HepG2 (cell line): Measurements from ENCODE around the gene CADM4. TPM values are rescaled to one million over a fixed set of nuclear protein-coding genes. Genes with fewer than 3 reads are reported as not detected.

ENCODE experiments used
- ATAC-seq: fragments of 200-7000 bp; cut with Tn5 transposase; 3 replicates; pipeline ENCODE4 v1.9.1; 2020; ENCODE audit warnings: mild to moderate bottlenecking, moderate library complexity
- BruUV-seq: library from RNA; stranded (reverse); fragments of 400-500 nt; replicated peaks from 2 replicates; lab custom pipeline; 2021; lab: Mats Ljungman, UMichigan
- CTCF ChIA-PET: fragments of 300-600 bp; formaldehyde crosslinking; extraction: SDS; loops from one replicate; lab custom pipeline; 2021; ENCODE audit warnings: low total read pairs, inconsistent platforms, low intra/inter-chr PET ratio; lab: Yijun Ruan, JAX
- POLR2A ChIA-PET: fragments of 350-600 bp; sonication (Branson Sonifier 250); formaldehyde crosslinking; loops from one replicate; lab custom pipeline; 2020; ENCODE audit warnings: antibody characterized with exemption, inconsistent platforms; lab: Yijun Ruan, JAX
- DNase-seq: peaks from one replicate; pipeline ENCODE4 v3.0.0-alpha.2; 2015; ENCODE audit warnings: low spot score
- FAIRE-seq: peaks from 3 replicates; lab custom pipeline; 2011; peaks lifted over from hg19 to GRCh38; lab: Jason Lieb, UNC
- H2AFZ ChIP-seq: one replicate; pipeline ENCODE4 v1.6.1; 2011; ENCODE audit warnings: low read length, inconsistent platforms
- H3K27ac ChIP-seq: fragments of 300-600 bp; 3 replicates; pipeline ENCODE4 v1.8.0; 2011; ENCODE audit warnings: mixed run types, mild to moderate bottlenecking, mixed read lengths, low read length, inconsistent platforms; ENCODE audit not compliant: insufficient read depth; ENCODE audit errors: extremely low read length
- H3K27me3 ChIP-seq, 2 experiments: fragments of 200-600 bp in 1 of 2; 2 replicates in 1 of 2; 3 replicates in 1 of 2; pipeline versions ENCODE4 v1.6.0 to v1.8.0; 2011; ENCODE audit warnings: low read length in 2 of 2, mild to moderate bottlenecking in 2 of 2, moderate library complexity in 2 of 2, inconsistent platforms in 1 of 2; ENCODE audit not compliant: insufficient read depth in 2 of 2, control insufficient read depth in 1 of 2
- H3K36me3 ChIP-seq, 2 experiments: fragments of 200-600 bp in 1 of 2; replicated peaks in 1 of 2; 2 replicates in 1 of 2; 3 replicates in 1 of 2; pipeline versions ENCODE4 v1.5.1 to v1.8.0; 2011; ENCODE audit warnings: low read length in 2 of 2, inconsistent platforms in 1 of 2; ENCODE audit not compliant: insufficient read depth in 2 of 2, control insufficient read depth in 1 of 2
- H3K4me1 ChIP-seq: 2 replicates; pipeline ENCODE4 v1.5.1; 2012; ENCODE audit warnings: low read length, inconsistent platforms; ENCODE audit not compliant: insufficient read depth
- H3K4me2 ChIP-seq: 2 replicates; pipeline ENCODE4 v1.6.0; 2011; ENCODE audit warnings: low read depth, low read length, inconsistent platforms
- H3K4me3 ChIP-seq, 3 experiments: fragments of 200-600 bp in 1 of 3; sonication (generic), shearing (Covaris generic) in 1 of 3; replicated peaks in 1 of 3; 2 replicates each; pipeline ENCODE4 v1.5.1; 2011 to 2016; ENCODE audit warnings: low read length in 3 of 3, inconsistent platforms in 2 of 3, low read depth in 2 of 3, mild to moderate bottlenecking in 2 of 3, control low read depth in 1 of 3, mixed read lengths in 1 of 3; ENCODE audit not compliant: insufficient read depth in 1 of 3
- H3K79me2 ChIP-seq: one replicate; pipeline ENCODE4 v1.6.1; 2011; ENCODE audit warnings: low read length, inconsistent platforms; ENCODE audit not compliant: insufficient read depth
- H3K9ac ChIP-seq: 2 replicates; pipeline ENCODE4 v1.6.0; 2011; ENCODE audit warnings: mild to moderate bottlenecking, low read depth, low read length, inconsistent platforms; ENCODE audit not compliant: insufficient read depth
- H3K9me3 ChIP-seq: 2 replicates; pipeline ENCODE4 v1.5.1; 2012; ENCODE audit warnings: mild to moderate bottlenecking, low read length
- H4K20me1 ChIP-seq: 2 replicates; pipeline ENCODE4 v1.6.0; 2011; ENCODE audit warnings: inconsistent platforms, mild to moderate bottlenecking, low read length, moderate library complexity; ENCODE audit not compliant: insufficient read depth
- CEBPZ ChIP-seq: IDR thresholded peaks from 2 replicates; pipeline ENCODE4 v1.6.1; 2012; ENCODE audit warnings: low read length, improper control_type of control experiment
- CHCHD3 ChIP-seq: sonication (generic); formaldehyde crosslinking; IDR thresholded peaks from 2 replicates; pipeline ENCODE4 v1.8.0; 2022; ENCODE audit warnings: mild to moderate bottlenecking, missing genetic modification reagents, moderate library complexity
- CHD4 ChIP-seq: fragments of 200-600 bp; sonication (generic); IDR thresholded peaks from 2 replicates; pipeline ENCODE4 v1.7.0; 2017; ENCODE audit warnings: mild to moderate bottlenecking, low read length, borderline replicate concordance
- IKZF4 ChIP-seq: sonication (generic); formaldehyde crosslinking; IDR thresholded peaks from 2 replicates; pipeline ENCODE4 v1.5.1; 2020; ENCODE audit warnings: borderline replicate concordance, mild to moderate bottlenecking, low read depth, missing genetic modification reagents; ENCODE audit errors: not compliant biosample characterization
- PATZ1 ChIP-seq: sonication (generic); formaldehyde crosslinking; IDR thresholded peaks from 2 replicates; pipeline ENCODE4 v1.4.0; 2020; ENCODE audit warnings: missing genetic modification reagents
- PTBP1 ChIP-seq: fragments of 200-400 bp; formaldehyde crosslinking; IDR thresholded peaks from 2 replicates; pipeline ENCODE4 v1.6.1; 2018; ENCODE audit warnings: low read length, low read depth; ENCODE audit not compliant: poor library complexity, severe bottlenecking
- RAD21 ChIP-seq: fragments of 450-650 bp; formaldehyde crosslinking; IDR thresholded peaks from 2 replicates; pipeline ENCODE4 v1.5.0; 2020; ENCODE audit warnings: mild to moderate bottlenecking
- RBAK ChIP-seq: sonication (generic); formaldehyde crosslinking; IDR thresholded peaks from 2 replicates; pipeline ENCODE4 v1.5.1; 2020; ENCODE audit warnings: mild to moderate bottlenecking, missing genetic modification reagents
- RBFOX2 ChIP-seq: fragments of 200-400 bp; formaldehyde crosslinking; IDR thresholded peaks from 2 replicates; pipeline ENCODE4 v1.6.1; 2017; ENCODE audit warnings: low read depth, mild to moderate bottlenecking, low read length
- RELA ChIP-seq: sonication (generic); formaldehyde crosslinking; IDR thresholded peaks from 2 replicates; pipeline ENCODE4 v1.4.0; 2020; ENCODE audit warnings: missing genetic modification reagents
- ZNF577 ChIP-seq: sonication (generic); formaldehyde crosslinking; IDR thresholded peaks from 2 replicates; pipeline ENCODE4 v1.4.0; 2020; ENCODE audit warnings: mild to moderate bottlenecking, low read depth, missing genetic modification reagents, borderline replicate concordance
- ZNF609 ChIP-seq: sonication (generic); formaldehyde crosslinking; IDR thresholded peaks from 2 replicates; pipeline ENCODE4 v1.4.0; 2020; ENCODE audit warnings: mild to moderate bottlenecking, missing genetic modification reagents, borderline replicate concordance
- ZNF7 ChIP-seq: IDR thresholded peaks from 2 replicates; pipeline ENCODE4 v1.6.1; 2016; ENCODE audit warnings: missing biosample characterization, missing genetic modification reagents
- ZNF850 ChIP-seq: sonication (generic); formaldehyde crosslinking; conservative IDR thresholded peaks from 2 replicates; pipeline ENCODE4 v1.9.0; 2021; ENCODE audit warnings: mild to moderate bottlenecking, missing genetic modification reagents
- WGBS: methylation state at CpG from one replicate; pipeline ENCODE4 v1.1.6; 2017; ENCODE audit warnings: low lambda C conversion rate; 5-methylcytosine and 5-hydroxymethylcytosine counted together
- in situ Hi-C: cut with HindIII; loops from 2 replicates; pipeline ENCODE4 v1.10.0; 2017; ENCODE audit warnings: low pct_unique_long_range_greater_than_20kb; ENCODE audit not compliant: extremely low pct_ligation_motif_present
- intact Hi-C: fragments of 100-400 bp; cut with micrococcal nuclease; formaldehyde crosslinking; loops from one replicate; pipeline ENCODE4 v1.10.0; 2022; ENCODE audit not compliant: unreplicated experiment
- polyA plus RNA-seq, 8 experiments: library from polyadenylated mRNA; depleted of rRNA in 3 of 8; stranded (reverse) in 7 of 8; unstranded in 1 of 8; fragments of >200 nt; fragmentation: Illumina TruSeq in 4 of 8; extraction: Trizol in 4 of 8; gene quantifications; 2 replicates each; pipeline versions ENCODE4 v1.2.1 to v1.2.3, GENCODE V29; 2011 to 2016; ENCODE audit warnings: low read depth in 4 of 8, missing spikeins in 1 of 8, mixed read lengths in 1 of 8; ENCODE audit not compliant: insufficient read depth in 1 of 8
- total RNA-seq, 5 experiments: library from RNA; depleted of rRNA; stranded (reverse); fragments of >200 nt; fragmentation: Illumina TruSeq; extraction: Trizol; gene quantifications; 2 replicates each; pipeline ENCODE4 v1.2.3, GENCODE V29; 2016; ENCODE audit warnings: low read depth in 1 of 5

Gene CADM4
- total and polyA plus RNA-seq, 2 of the 13 experiments (the other 11 are each of a cell fraction or from before 2014, with no cell fraction given), result 8.5 to 16.0 TPM

GRCh38 chr19:43674596-43674995, 34.9 kb upstream of the CADM4 start:
- H2AFZ ChIP-seq, result no peak overlapping the region
- no peaks in the 10 kb centered on the region for H4K20me1 ChIP-seq
- BruUV-seq, result no TSS peak
- H3K9ac ChIP-seq, result no peak overlapping the region
- in situ Hi-C loops, result no loop called here
- H3K36me3 ChIP-seq, result no peaks in the 10 kb centered on the region
- CTCF ChIA-PET, result no interaction called here
- intact Hi-C loops, result no loop called here
- H3K4me1 ChIP-seq, result peaks cover 20% of the 10 kb centered on the region
- no peak overlapping the region for H3K27ac ChIP-seq
- no peak for ATAC-seq
- H3K9me3 ChIP-seq, result no peaks in the 10 kb centered on the region
- peaks cover 0 to 19% of the 10 kb centered on the region in 2 experiments; a peak in 3 of 5 replicates for H3K27me3 ChIP-seq
- no peak for DNase-seq
- FAIRE-seq, result no peak
- WGBS, result 35% methylated on average over 3 of the region's 3 CpGs
- no peaks in the 10 kb centered on the region for H3K79me2 ChIP-seq
- H3K4me2 ChIP-seq, result no peak overlapping the region
- H3K4me3 ChIP-seq, result no peak overlapping the region
- POLR2A ChIA-PET, result interaction anchor here (1.2 kb wide), 1 partner anchor 80 kb away, joined by 3 read pairs; the partner anchor contains the start of gene SMG9
- TF ChIP-seq ZNF7 (CRISPR knock-in tag), result no peak
- TF ChIP-seq ZNF577 (CRISPR knock-in tag), result no peak
- TF ChIP-seq CHD4, result no peak
- TF ChIP-seq PTBP1, result no peak
- no peak for TF ChIP-seq CEBPZ
- no peak for TF ChIP-seq IKZF4
- TF ChIP-seq ZNF850, result no peak
- no peak for TF ChIP-seq ZNF609 (CRISPR knock-in tag)
- no peak for TF ChIP-seq RAD21 (CRISPR knock-in tag)
- no peak for TF ChIP-seq PATZ1 (CRISPR knock-in tag)
- no peak for TF ChIP-seq CHCHD3 (CRISPR knock-in tag)
- no peak for TF ChIP-seq RELA
- TF ChIP-seq RBFOX2, result no peak
- TF ChIP-seq RBAK (CRISPR knock-in tag), result no peak
